Transverse colon (tissue), 4 donors: Measurements from ENCODE around the gene ANKS4B. TPM values are rescaled to one million over a fixed set of nuclear protein-coding genes. Genes with fewer than 3 reads are reported as not detected.

Experiments
- DNase-seq: peaks from one replicate; pipeline ENCODE4 v3.0.0-alpha.2; 2019
- H3K27ac ChIP-seq, 4 donors: fragments of 200-600 bp; sonication (generic); 2 replicates each; pipeline ENCODE4 v1.5.1; 2016 to 2018; ENCODE audit warnings: inconsistent platforms in 4 of 4
- H3K27me3 ChIP-seq: fragments of 200-600 bp; sonication (generic); 2 replicates; pipeline ENCODE4 v1.5.1; 2017; ENCODE audit warnings: inconsistent platforms
- H3K36me3 ChIP-seq, 4 donors: fragments of 200-600 bp; sonication (generic); 2 replicates each; pipeline ENCODE4 v1.5.1; 2017 to 2019; ENCODE audit warnings: inconsistent platforms in 4 of 4
- H3K4me1 ChIP-seq, 4 donors: fragments of 200-600 bp; sonication (generic); 2 replicates each; pipeline ENCODE4 v1.5.1; 2017 to 2020; ENCODE audit warnings: inconsistent platforms in 4 of 4
- H3K4me3 ChIP-seq, 4 donors: fragments of 200-600 bp; sonication (generic); 1 replicate in 1 of 4; 2 replicates in 3 of 4; pipeline versions ENCODE4 v1.5.1 to v1.6.1; 2017 to 2019; ENCODE audit warnings: inconsistent platforms in 4 of 4
- H3K9me3 ChIP-seq, 2 donors: fragments of 200-600 bp; sonication (generic); 2 replicates each; pipeline ENCODE4 v1.5.1; 2017 to 2019; ENCODE audit warnings: inconsistent platforms in 2 of 2
- EP300 ChIP-seq: sonication (generic); formaldehyde crosslinking; IDR thresholded peaks from one replicate; pipeline ENCODE4 v1.6.1; 2017; ENCODE audit warnings: antibody characterized with exemption, low read depth
- POLR2A ChIP-seq: fragments of 450-650 bp; IDR thresholded peaks from one replicate; pipeline ENCODE4 v1.6.1; 2016; ENCODE audit warnings: antibody characterized with exemption, mild to moderate bottlenecking, moderate library complexity
- POLR2AphosphoS5 ChIP-seq, 3 donors: sonication (generic); formaldehyde crosslinking; IDR thresholded peaks; one replicate each; pipeline ENCODE4 v1.6.1; 2016; ENCODE audit warnings: antibody characterized with exemption in 3 of 3
- WGBS, 2 donors: methylation state at CpG; one replicate each; pipeline ENCODE4 v1.1.5; 2018; ENCODE audit warnings: low coverage in 1 of 2; 5-methylcytosine and 5-hydroxymethylcytosine counted together
- in situ Hi-C, 4 donors: fragments of 200-750 bp; cut with MboI; loops; one replicate each; pipeline versions ENCODE4 v1.15.0 to v1.15.1; 2017; ENCODE audit warnings: low sequenced_read_pairs in 3 of 4, low pct_ligation_motif_present in 1 of 4, low pct_unique_long_range_greater_than_20kb in 1 of 4
- intact Hi-C: fragments of 100-400 bp; cut with DNase I; formaldehyde crosslinking; loops from one replicate; pipeline ENCODE4 v1.15.1; 2023; ENCODE audit warnings: low total_unique reads
- total RNA-seq, 4 donors: library from RNA; depleted of rRNA; stranded (reverse); fragments of >200 nt; gene quantifications; one replicate each; pipeline ENCODE4 v1.1.0, GENCODE V29; 2016
- TF ChIP-seq, protein P1 (sequence below), 5 experiments: fragments of 200-600 bp in 3 of 5; fragments of 450-650 bp in 2 of 5; sonication (generic) in 3 of 5; IDR thresholded peaks; 1 replicate in 2 of 5; 2 replicates in 3 of 5; pipeline ENCODE4 v1.5.1; 2016 to 2017; ENCODE audit warnings: antibody characterized with exemption in 5 of 5, inconsistent platforms in 3 of 5, mild to moderate bottlenecking in 2 of 5, moderate library complexity in 1 of 5

ANKS4B gene, protein sequence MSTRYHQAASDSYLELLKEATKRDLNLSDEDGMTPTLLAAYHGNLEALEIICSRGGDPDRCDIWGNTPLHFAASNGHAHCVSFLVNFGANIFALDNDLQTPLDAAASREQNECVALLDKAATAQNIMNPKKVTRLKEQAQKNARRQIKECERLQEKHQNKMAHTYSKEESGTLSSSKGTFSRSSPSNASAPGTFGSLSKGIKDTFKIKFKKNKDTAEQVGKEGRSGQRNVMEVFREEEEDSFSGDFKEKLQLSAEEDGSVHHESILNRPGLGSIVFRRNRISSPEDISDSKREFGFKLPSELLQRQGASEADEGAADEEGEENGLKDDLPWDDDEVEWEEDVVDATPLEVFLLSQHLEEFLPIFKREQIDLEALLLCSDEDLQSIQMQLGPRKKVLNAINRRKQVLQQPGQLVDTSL
- 10 to 100 TPM; 27.7 to 70.2 (median 41.4) TPM for total RNA-seq

DNA sequence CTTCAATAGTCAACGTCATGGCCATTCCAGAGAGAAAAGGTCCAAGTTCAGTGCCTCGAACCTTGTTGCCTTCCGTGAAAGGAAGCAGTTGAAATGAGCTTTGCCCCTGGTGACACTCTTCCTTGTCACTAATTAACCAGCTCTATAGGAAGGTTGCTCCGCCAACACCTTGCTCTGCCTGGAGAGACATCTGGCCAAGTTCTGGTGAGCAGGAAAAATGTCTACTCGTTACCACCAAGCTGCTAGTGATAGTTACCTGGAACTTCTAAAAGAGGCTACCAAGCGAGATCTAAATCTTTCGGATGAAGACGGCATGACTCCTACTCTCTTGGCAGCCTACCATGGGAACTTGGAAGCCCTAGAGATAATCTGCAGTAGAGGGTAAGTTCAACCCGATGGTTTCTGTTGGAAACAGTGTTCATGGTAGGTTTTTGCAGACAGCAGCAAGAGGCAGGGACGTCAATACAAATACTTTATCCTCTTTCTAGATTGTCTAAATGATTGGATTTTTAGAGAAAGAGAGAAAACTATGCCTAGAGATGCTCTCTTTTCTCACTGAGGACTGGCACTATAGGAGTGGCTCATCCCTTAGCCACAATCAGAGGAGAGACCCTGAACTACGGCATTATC lies at the start of gene ANKS4B:
TSS of gene ANKS4B (plus strand) at position 179 of the 630 bp plus-strand sequence. CDS start at position 218, 39 bp downstream.
- H3K27me3 ChIP-seq: no peaks in the 10 kb centered on the region
- TF ChIP-seq POLR2A (peak; percentile 82), EP300 (no peak), POLR2AphosphoS5 (IDR thresholded peaks at IDR 0.05) (peak; percentile 88 to 96 (median 92))
- H3K4me3 ChIP-seq: peak within 1 kb of the TSS; percentile 19 to 57 (median 42)
- H3K27ac ChIP-seq: peak within 1 kb of the TSS; percentile 79 to 84 (median 82)
- DNase-seq: peak; percentile 81
- no peaks in the 10 kb centered on the region for H3K36me3 ChIP-seq
- H3K9me3 ChIP-seq: no peaks in the 10 kb centered on the region
- in situ Hi-C loops: no loop called here
- peaks cover 0 to 21% (median 3%) of the 10 kb centered on the region in 4 donors for H3K4me1 ChIP-seq
- WGBS, 2 donors: 53 to 58% methylated on average over 6 to 11 of the region's 11 CpGs
- intact Hi-C loops: no loop called here

- no peak for DNase-seq
- intact Hi-C loops: no loop called here
- no peaks in the 10 kb centered on the region for H3K9me3 ChIP-seq
- in situ Hi-C loops: loop anchor here (10.0 to 25.0 kb wide), 5 partner anchors 81 to 1128 kb away; partner anchors contain the start of gene CRYM (in 3 of the 4)
- H3K27ac ChIP-seq: no peak overlapping the region
- H3K36me3 ChIP-seq: peaks cover 0 to 25% (median 12%) of the 10 kb centered on the region in 4 donors
- TF ChIP-seq, protein P1, sequence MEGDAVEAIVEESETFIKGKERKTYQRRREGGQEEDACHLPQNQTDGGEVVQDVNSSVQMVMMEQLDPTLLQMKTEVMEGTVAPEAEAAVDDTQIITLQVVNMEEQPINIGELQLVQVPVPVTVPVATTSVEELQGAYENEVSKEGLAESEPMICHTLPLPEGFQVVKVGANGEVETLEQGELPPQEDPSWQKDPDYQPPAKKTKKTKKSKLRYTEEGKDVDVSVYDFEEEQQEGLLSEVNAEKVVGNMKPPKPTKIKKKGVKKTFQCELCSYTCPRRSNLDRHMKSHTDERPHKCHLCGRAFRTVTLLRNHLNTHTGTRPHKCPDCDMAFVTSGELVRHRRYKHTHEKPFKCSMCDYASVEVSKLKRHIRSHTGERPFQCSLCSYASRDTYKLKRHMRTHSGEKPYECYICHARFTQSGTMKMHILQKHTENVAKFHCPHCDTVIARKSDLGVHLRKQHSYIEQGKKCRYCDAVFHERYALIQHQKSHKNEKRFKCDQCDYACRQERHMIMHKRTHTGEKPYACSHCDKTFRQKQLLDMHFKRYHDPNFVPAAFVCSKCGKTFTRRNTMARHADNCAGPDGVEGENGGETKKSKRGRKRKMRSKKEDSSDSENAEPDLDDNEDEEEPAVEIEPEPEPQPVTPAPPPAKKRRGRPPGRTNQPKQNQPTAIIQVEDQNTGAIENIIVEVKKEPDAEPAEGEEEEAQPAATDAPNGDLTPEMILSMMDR (IDR thresholded peaks at IDR 0.05): no peak
- no peak for TF ChIP-seq EP300
- no peak for TF ChIP-seq POLR2AphosphoS5 (IDR thresholded peaks at IDR 0.05)
- no peak for TF ChIP-seq POLR2A
- peaks cover 3 to 10% (median 6%) of the 10 kb centered on the region in 4 donors for H3K4me1 ChIP-seq
- no peaks in the 10 kb centered on the region for H3K27me3 ChIP-seq
- H3K4me3 ChIP-seq: no peak overlapping the region
- WGBS, 2 donors: 88 to 91% methylated on average over 3 of the region's 3 CpGs
These were observed 49.5 kb upstream of the ANKS4B start for GRCh38 chr16:21183995-21184394.

DNA sequence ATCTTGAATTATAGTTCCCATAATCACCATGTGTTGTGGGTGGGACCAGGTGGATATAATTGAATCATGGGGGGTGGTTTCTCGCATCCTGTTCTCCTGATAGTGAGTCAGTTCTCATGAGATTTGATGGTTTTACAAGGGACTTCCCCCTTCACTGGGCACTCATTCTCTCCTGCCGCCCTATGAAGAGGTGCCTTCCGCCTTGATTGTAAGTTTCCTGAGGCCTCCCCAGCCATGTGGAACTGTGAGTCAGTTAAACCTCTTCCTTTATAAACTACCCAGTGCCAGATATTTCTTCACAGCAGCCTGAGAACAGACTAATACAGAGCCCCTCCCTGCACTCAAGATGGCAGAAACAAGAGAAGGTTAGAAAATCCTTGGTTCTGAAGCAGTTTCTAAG lies 48.7 kb upstream of the ANKS4B start:
- no peaks in the 10 kb centered on the region for H3K27me3 ChIP-seq
- no peak overlapping the region for H3K27ac ChIP-seq
- no peak overlapping the region for H3K4me3 ChIP-seq
- H3K4me1 ChIP-seq: peaks cover 3 to 11% (median 6%) of the 10 kb centered on the region in 4 donors
- TF ChIP-seq, protein P1 (IDR thresholded peaks at IDR 0.05): no peak
- TF ChIP-seq POLR2A (no peak), POLR2AphosphoS5 (IDR thresholded peaks at IDR 0.05) (no peak)
- intact Hi-C loops (no loop called here), in situ Hi-C loops (loop anchor here (10.0 to 25.0 kb wide), 5 partner anchors 80 to 1127 kb away; partner anchors contain the start of gene CRYM (in 3 of the 4))
- WGBS, 2 donors: 67 to 74% methylated on average over 1 to 3 of the region's 3 CpGs
- DNase-seq: no peak
- H3K36me3 ChIP-seq: peaks cover 0 to 17% (median 8%) of the 10 kb centered on the region in 4 donors
- H3K9me3 ChIP-seq: no peaks in the 10 kb centered on the region

GRCh38 chr16:21185659-21186325 lies 47.7 kb upstream of the ANKS4B start:
- in situ Hi-C loops: loop anchor here (10.0 to 25.0 kb wide), 5 partner anchors 79 to 1127 kb away; partner anchors contain the start of gene CRYM (in 3 of the 4)
- TF ChIP-seq EP300: no peak
- no peak for TF ChIP-seq POLR2A
- TF ChIP-seq, protein P1 (IDR thresholded peaks at IDR 0.05): no peak
- TF ChIP-seq POLR2AphosphoS5 (IDR thresholded peaks at IDR 0.05): no peak
- DNase-seq: peak; percentile 21
- Histone ChIP-seq H3K4me1 (peaks cover 3 to 11% (median 6%) of the 10 kb centered on the region in 4 donors), H3K36me3 (peaks cover 0 to 10% (median 4%) of the 10 kb centered on the region in 4 donors), H3K4me3 (no peak overlapping the region), H3K9me3 (no peaks in the 10 kb centered on the region), H3K27me3 (no peaks in the 10 kb centered on the region), H3K27ac (no peak overlapping the region)
- intact Hi-C loops: no loop called here
- 68 to 72% methylated on average over 3 to 12 of the region's 12 CpGs for WGBS, 2 donors
